HT1080 (cell line): ENCODE measurements around the gene IL20RA. TPM values are rescaled to one million over a fixed set of nuclear protein-coding genes. Genes with fewer than 3 reads are reported as not detected.

Experiments
- small RNA-seq: library from RNA; depleted of rRNA; stranded (forward); fragments of <200 nt; gene quantifications from one replicate; pipeline ENCODE3, GENCODE V24; 2014
- total RNA-seq: library from RNA; depleted of rRNA; stranded (reverse); fragments of >200 nt; shearing (Covaris generic); gene quantifications from 2 replicates; pipeline ENCODE4 v1.2.3, GENCODE V29; 2014; rRNA removed

Gene IL20RA
- total RNA-seq, 1 experiment from 2014 or later: not detected

Small RNA genes within 50 kb of the gene (small RNA-seq; reads per million reads assigned to genes)
- not detected for gene RPL35AP3

Other genes starting within 250 kb of the IL20RA start
- gene PEX7, start 222.4 kb downstream of the IL20RA start, total RNA-seq: 6.3 and 8.5 TPM in 2 replicates
- gene SLC35D3, start 122.7 kb downstream of the IL20RA start, total RNA-seq: 0.07 TPM in 1 of 2 replicates, not detected in the other
- gene IL22RA2, start 128.7 kb upstream of the IL20RA start, total RNA-seq: not detected in 2 replicates
- 17.1 and 19.1 TPM in 2 replicates for gene IFNGR1, start 174.4 kb upstream of the IL20RA start, total RNA-seq